Adipose tissue (tissue), 3 donors: ENCODE results near the gene LTBR. TPM values are rescaled to one million over a fixed set of nuclear protein-coding genes. Genes with fewer than 3 reads are reported as not detected.
"Not testable (repeated sequence)": the region's sequence is repeated elsewhere in the genome, so short reads cannot be mapped to it uniquely, and the experiment has no call there.

ENCODE experiments used
- H3K27ac ChIP-seq: one replicate; pipeline ENCODE4 v1.5.1; 2013; ENCODE audit warnings: low read depth, low read length
- WGBS, 3 donors: extraction: QIAGEN DNeasy Blood & Tissue Kit; methylation state at CpG; one replicate each; pipeline ENCODE4 v1.1.7; 2013; 5-methylcytosine and 5-hydroxymethylcytosine counted together
- polyA plus RNA-seq, 3 donors: library from polyadenylated mRNA; stranded (reverse); fragments of 200-250 nt; gene quantifications; one replicate each; pipeline ENCODE4 v1.2.3, GENCODE V29; 2013
- donor health status: healthy with polysubstance abuse.
- donor health status: Bipolar disorder and iron deficiency.
- donor health status: healthy.

LTBR gene
- polyA plus RNA-seq = 100 to 1,000 TPM in 1 of 3 donors, 10 to 100 TPM in 2; 53.4 to 132 (median 60.0) TPM

- 4 to 5% (median 4%) methylated on average over 56 to 62 of the region's 62 CpGs for WGBS, 3 donors
- peak within 1 kb of the TSS; percentile 99 for H3K27ac ChIP-seq
These were observed at the start of gene LTBR for GRCh38 chr12:6383572-6384498. LTBR (plus strand) TSS chr12:6384162; CDS start chr12:6384359, 197 bp downstream.

DNA sequence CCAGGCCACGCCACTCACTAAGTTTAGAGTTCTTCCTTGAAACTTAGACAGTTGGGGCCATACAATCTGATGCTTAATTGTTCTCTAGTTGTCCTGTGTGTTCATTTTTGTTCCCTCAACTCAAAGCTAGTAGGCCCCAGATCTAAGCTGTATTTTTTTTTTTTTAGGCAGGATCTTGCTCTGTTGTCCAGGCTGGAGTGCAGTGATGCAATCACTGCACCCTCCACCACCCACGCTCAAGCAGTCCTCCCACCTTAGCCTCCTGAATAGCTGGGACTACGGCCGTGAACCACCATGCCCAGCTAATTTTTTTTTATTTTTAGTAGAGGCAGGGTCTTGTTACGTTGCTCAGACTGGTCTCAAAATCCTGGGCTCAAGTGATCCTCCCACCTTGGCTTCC is 49.6 kb upstream of the LTBR start:
- 48 to 67% (median 51%) methylated on average over 5 of the region's 5 CpGs for WGBS, 3 donors
- peak overlapping the region; percentile 98 for H3K27ac ChIP-seq

GRCh38 chr12:6334940-6335450 is 49.0 kb upstream of the LTBR start:
- 19 to 30% (median 29%) methylated on average over 13 of the region's 13 CpGs for WGBS, 3 donors
- H3K27ac ChIP-seq = peak overlapping the region; percentile 98

- 1 to 2% (median 2%) methylated on average over 11 of the region's 11 CpGs for WGBS, 3 donors
These were observed 48.4 kb upstream of the LTBR start for GRCh38 chr12:6335451-6336078.

GRCh38 chr12:6336079-6336888 is 47.7 kb upstream of the LTBR start:
- 0 to 1% (median 1%) methylated on average over 11 to 12 of the region's 12 CpGs for WGBS, 3 donors
- peak overlapping the region; percentile 98 for H3K27ac ChIP-seq

More at GRCh38 chr12:6335451-6336078, 48.4 kb upstream of the LTBR start:
- peak overlapping the region; percentile 98 for H3K27ac ChIP-seq

DNA sequence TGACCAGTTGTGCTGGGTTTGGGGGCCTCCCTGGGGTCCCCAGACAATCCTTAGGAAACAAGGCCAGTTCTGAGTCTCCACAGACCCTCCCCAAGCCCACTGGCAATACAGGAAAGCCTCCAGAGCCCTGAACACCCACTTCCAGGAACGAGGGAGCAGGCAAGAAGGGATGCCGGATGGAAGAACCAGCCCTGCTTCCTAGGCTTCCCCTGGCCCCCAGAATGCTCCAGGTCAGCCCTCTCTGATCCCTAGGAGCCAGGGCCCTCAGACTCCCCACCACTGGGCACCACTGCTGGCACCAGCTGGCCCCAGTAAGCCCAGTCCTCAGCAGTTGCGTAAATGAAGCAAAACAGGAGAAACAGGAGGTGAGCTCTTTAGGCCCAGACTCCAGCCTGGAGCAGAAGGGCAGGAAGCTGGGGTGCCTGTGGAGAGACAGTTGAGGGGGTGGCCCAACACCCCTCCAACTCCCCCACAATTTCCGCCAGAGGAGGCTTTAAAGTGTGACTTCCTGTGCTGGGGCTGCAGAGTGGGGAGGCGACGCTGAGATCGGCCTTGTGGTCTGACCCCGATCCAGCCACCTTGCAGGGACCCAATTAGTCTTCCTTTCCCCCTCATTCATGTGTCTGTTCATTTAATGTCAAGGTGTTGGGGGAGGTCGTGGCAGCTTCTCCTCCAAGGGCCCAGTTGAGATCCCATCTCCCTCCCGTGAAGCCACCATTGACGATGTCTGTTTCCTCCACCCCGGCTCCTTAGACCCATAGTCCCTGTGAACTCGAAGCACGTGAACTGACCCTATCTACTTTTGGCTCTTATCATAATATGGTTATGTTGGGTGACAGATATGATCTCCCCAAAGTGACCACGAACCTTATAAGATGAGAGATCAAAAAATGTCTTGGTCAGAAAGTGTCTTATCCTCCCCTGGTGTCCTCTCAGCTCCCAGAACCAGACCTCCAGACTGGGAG is 46.8 kb upstream of the LTBR start:
- H3K27ac ChIP-seq = peak overlapping the region; percentile 98
- 8 to 43% (median 10%) methylated on average over 15 of the region's 15 CpGs for WGBS, 3 donors

GRCh38 chr12:6337958-6338433 is 46.0 kb upstream of the LTBR start:
- WGBS, 3 donors = 8 to 59% (median 14%) methylated on average over 12 of the region's 12 CpGs
- peak overlapping the region; percentile 98 for H3K27ac ChIP-seq

GRCh38 chr12:6338536-6338935 is 45.4 kb upstream of the LTBR start:
- WGBS, 3 donors = 28 to 77% (median 38%) methylated on average over 8 of the region's 8 CpGs
- peak overlapping the region; percentile 73 for H3K27ac ChIP-seq

GRCh38 chr12:6338955-6339354 is 45.0 kb upstream of the LTBR start:
- WGBS, 3 donors = 13 to 43% (median 18%) methylated on average over 3 of the region's 3 CpGs
- H3K27ac ChIP-seq = no peak overlapping the region

DNA sequence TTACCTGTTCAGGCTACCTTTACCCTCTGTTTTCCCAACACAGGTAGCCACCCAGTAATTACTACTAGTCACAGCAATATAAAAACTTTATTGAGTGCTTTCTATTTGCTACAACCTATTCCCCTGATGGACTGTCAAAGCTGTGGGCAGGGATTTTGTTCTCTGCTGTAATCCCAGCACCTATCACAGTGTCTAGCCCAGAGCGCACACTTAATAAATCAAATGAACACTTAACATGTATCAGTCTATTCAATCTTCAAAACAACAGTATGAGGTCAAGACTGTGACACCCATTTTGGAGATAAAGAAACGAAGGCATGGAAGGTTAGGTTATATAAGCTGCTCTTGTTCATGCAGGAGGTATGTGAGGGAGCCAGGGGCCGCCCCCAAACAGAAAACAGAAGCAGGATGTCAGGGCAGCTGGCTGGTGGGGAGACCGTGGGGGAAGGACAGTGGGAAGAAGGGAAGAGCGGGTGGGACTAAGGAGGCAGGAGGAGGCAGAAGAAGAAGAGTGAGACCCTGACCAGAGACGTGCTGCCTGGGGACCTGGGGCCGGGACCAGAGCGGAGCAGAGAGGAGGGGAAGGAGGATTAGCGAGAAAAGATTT is 43.8 kb upstream of the LTBR start:
- whole genome bisulfite sequencing, 3 donors = 2 to 4% (median 2%) methylated on average over 9 of the region's 9 CpGs
- H3K27ac ChIP-seq = peak overlapping the region; percentile 98

- 0 to 2% (median 0%) methylated on average over 15 of the region's 15 CpGs for WGBS, 3 donors
- H3K27ac ChIP-seq = peak overlapping the region; percentile 98
These were observed 43.1 kb upstream of the LTBR start for GRCh38 chr12:6340745-6341416.

DNA sequence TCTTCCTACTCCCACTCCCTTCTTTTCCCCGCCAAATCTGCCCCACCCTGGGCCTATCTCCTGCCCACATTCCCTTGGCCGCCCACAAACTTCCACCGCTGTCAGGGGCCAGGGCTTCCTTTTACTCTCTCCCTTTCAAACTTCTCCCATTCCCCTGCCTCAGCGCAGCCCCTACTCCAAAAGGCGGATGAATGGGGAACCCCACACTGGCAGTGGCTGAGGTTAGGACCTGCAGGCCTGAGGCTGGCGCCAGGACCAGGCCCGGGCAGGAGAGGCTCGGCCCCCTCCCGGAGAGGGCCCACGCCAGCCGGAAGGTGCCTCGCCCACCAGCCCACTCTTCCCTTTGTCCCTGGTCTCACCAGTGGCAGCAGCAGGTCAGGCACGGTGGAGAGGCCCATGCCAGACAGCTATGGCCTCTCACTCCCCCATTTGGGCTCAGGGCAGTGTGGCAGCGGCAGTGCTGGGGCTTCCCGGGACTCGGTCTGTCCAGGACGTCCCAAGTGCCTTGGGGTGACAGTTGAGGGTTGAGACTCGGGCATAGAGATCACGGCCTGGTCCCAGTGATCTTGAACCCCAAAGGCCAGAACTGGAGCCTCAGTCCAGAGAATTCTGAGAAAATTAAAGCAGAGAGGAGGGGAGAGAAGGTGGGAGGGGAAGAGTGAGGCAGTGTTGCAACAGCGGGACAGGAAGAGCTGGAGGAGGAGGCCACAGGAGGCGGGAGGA is 42.4 kb upstream of the LTBR start, which contains the start of gene TNFRSF1A:
TNFRSF1A (minus strand) TSS at position 660 of the 723 bp plus-strand sequence; CDS start at position 398, 262 bp downstream.
- H3K27ac ChIP-seq = peak within 1 kb of the TSS; percentile 98
- 0% methylated on average over 21 of the region's 21 CpGs for WGBS, 3 donors

GRCh38 chr12:6342140-6342889 is 41.6 kb upstream of the LTBR start:
- H3K27ac ChIP-seq = peak overlapping the region; percentile 58
- WGBS, 3 donors = 26 to 35% (median 27%) methylated on average over 7 of the region's 7 CpGs

DNA sequence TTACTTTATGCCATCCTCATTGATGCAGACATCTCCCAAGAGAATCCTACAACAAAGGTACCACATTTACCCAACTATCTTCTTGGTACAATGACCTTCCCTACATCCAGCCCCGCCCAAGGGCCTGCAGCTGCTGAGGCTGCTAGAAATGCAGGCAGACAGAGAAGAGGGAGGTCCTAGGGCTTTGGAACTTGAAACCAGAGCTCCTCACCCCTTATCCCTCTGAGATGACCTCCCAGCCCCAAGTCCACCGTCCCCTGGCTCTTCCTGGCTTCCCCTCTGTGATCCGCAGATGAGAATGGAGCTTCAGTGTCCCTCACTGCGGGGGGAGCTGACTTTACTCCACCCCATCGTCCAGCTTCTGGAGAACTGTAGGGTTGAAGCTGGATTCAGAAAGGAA is 40.4 kb upstream of the LTBR start:
- H3K27ac ChIP-seq = peak overlapping the region; percentile 51
- WGBS, 3 donors = 44 to 63% (median 55%) methylated on average over 5 of the region's 5 CpGs

GRCh38 chr12:6344101-6344660 is 39.8 kb upstream of the LTBR start:
- H3K27ac ChIP-seq = not testable (repeated sequence)
- 90 to 95% (median 94%) methylated on average over 10 to 11 of the region's 11 CpGs for WGBS, 3 donors
